WERI-Rb-1 (cell line): ENCODE data around the gene GPSM3.

Experiments
- DNase-seq: peaks from one replicate; pipeline ENCODE4 v3.0.0-alpha.2; 2020
- H3K27ac ChIP-seq: fragments of 250-450 bp; sonication (Bioruptor Pico); 2 replicates; pipeline ENCODE4 v1.5.1; 2020; ENCODE audit warnings: mild to moderate bottlenecking, moderate library complexity
- H3K27me3 ChIP-seq: fragments of 250-450 bp; sonication (Bioruptor Pico); 2 replicates; pipeline ENCODE4 v1.5.1; 2021; ENCODE audit warnings: mild to moderate bottlenecking, low read depth, moderate library complexity; ENCODE audit not compliant: insufficient read depth, severe bottlenecking
- H3K36me3 ChIP-seq: fragments of 250-450 bp; sonication (Bioruptor Pico); 2 replicates; pipeline ENCODE4 v1.5.1; 2020; ENCODE audit warnings: mild to moderate bottlenecking, moderate library complexity
- H3K4me3 ChIP-seq: 2 replicates; pipeline ENCODE4 v1.5.1; 2011; ENCODE audit warnings: low read depth, mild to moderate bottlenecking, control low read depth, low read length
- H3K9me3 ChIP-seq: fragments of 250-450 bp; sonication (Bioruptor Pico); 2 replicates; pipeline ENCODE4 v1.5.1; 2021; ENCODE audit warnings: mild to moderate bottlenecking, moderate library complexity; ENCODE audit not compliant: severe bottlenecking
- CTCF ChIP-seq: IDR thresholded peaks from 2 replicates; pipeline ENCODE4 v1.5.1; 2011; ENCODE audit warnings: low read depth, mild to moderate bottlenecking, control low read depth, inconsistent platforms, low read length

Gene GPSM3

GRCh38 chr6:32182555-32182981, 9.9 kb downstream of the GPSM3 start:
- peaks cover 65% of the 10 kb centered on the region for H3K36me3 ChIP-seq
- no peaks in the 10 kb centered on the region for H3K9me3 ChIP-seq
- no peak overlapping the region for H3K4me3 ChIP-seq
- no peak for TF ChIP-seq CTCF
- DNase-seq: no peak
- no peaks in the 10 kb centered on the region for H3K27me3 ChIP-seq
- H3K27ac ChIP-seq: peak overlapping the region; percentile 25; the same call in 1 of the 2 replicates

GRCh38 chr6:32181915-32182529, 10.4 kb downstream of the GPSM3 start:
- H3K36me3 ChIP-seq: peaks cover 60% of the 10 kb centered on the region
- no peak overlapping the region for H3K4me3 ChIP-seq
- TF ChIP-seq CTCF: no peak
- peak overlapping the region; percentile 25; the same call in 1 of the 2 replicates for H3K27ac ChIP-seq
- DNase-seq: no peak
- H3K27me3 ChIP-seq: no peaks in the 10 kb centered on the region
- H3K9me3 ChIP-seq: no peaks in the 10 kb centered on the region

- Histone ChIP-seq H3K9me3 (no peaks in the 10 kb centered on the region), H3K36me3 (peaks cover 52% of the 10 kb centered on the region), H3K4me3 (no peak overlapping the region), H3K27me3 (no peaks in the 10 kb centered on the region), H3K27ac (no peak overlapping the region)
- DNase-seq: no peak
- no peak for TF ChIP-seq CTCF
These were observed 11.2 kb downstream of the GPSM3 start for GRCh38 chr6:32181148-32181702.

GRCh38 chr6:32179766-32180405, 12.6 kb downstream of the GPSM3 start:
- peaks cover 48% of the 10 kb centered on the region for H3K36me3 ChIP-seq
- DNase-seq: no peak
- no peak overlapping the region for H3K4me3 ChIP-seq
- H3K27me3 ChIP-seq: no peaks in the 10 kb centered on the region
- H3K9me3 ChIP-seq: no peaks in the 10 kb centered on the region
- TF ChIP-seq CTCF: no peak
- no peak overlapping the region for H3K27ac ChIP-seq

- Histone ChIP-seq H3K27ac (peak overlapping the region; percentile 96), H3K27me3 (no peaks in the 10 kb centered on the region), H3K4me3 (peak overlapping the region; percentile 85), H3K36me3 (peaks cover 42% of the 10 kb centered on the region), H3K9me3 (no peaks in the 10 kb centered on the region)
- no peak for TF ChIP-seq CTCF
- no peak for DNase-seq
These were observed 13.6 kb downstream of the GPSM3 start for GRCh38 chr6:32178547-32179440.
